Ascending aorta (tissue), 2 donors: Measurements from ENCODE around the gene FUZ. TPM values are rescaled to one million over a fixed set of nuclear protein-coding genes. Genes with fewer than 3 reads are reported as not detected.

Experiments
- DNase-seq, 2 donors: peaks; one replicate each; pipeline ENCODE4 v3.0.0-alpha.2; 2019; ENCODE audit warnings: low spot score in 2 of 2
- H3K27ac ChIP-seq, 2 donors: fragments of 200-600 bp; sonication (generic); one replicate each; pipeline ENCODE4 v1.5.1; 2016 to 2017; ENCODE audit warnings: mild to moderate bottlenecking in 1 of 2
- H3K27me3 ChIP-seq: fragments of 200-600 bp; sonication (generic); one replicate; pipeline ENCODE4 v1.5.1; 2017
- H3K36me3 ChIP-seq, 2 donors: fragments of 200-600 bp; sonication (generic); one replicate each; pipeline ENCODE4 v1.5.1; 2016
- H3K4me1 ChIP-seq, 2 donors: fragments of 200-600 bp; sonication (generic); one replicate each; pipeline ENCODE4 v1.5.1; 2016 to 2017; ENCODE audit warnings: mild to moderate bottlenecking in 1 of 2
- H3K4me3 ChIP-seq, 2 donors: fragments of 200-600 bp; sonication (generic); one replicate each; pipeline ENCODE4 v1.5.1; 2016 to 2017; ENCODE audit warnings: mild to moderate bottlenecking in 1 of 2
- H3K9me3 ChIP-seq, 2 donors: fragments of 200-600 bp; sonication (generic); one replicate each; pipeline ENCODE4 v1.5.1; 2016
- CTCF ChIP-seq, 3 experiments: fragments of 200-600 bp in 2 of 3; fragments of 450-650 bp in 1 of 3; sonication (generic) in 2 of 3; IDR thresholded peaks; one replicate each; pipeline ENCODE4 v1.5.1; 2016 to 2019; ENCODE audit warnings: antibody characterized with exemption in 3 of 3, mild to moderate bottlenecking in 1 of 3, moderate library complexity in 1 of 3
- intact Hi-C: fragments of 100-400 bp; cut with DNase I; formaldehyde crosslinking; loops from one replicate; pipeline ENCODE4 v1.15.1; 2023
- total RNA-seq: library from RNA; depleted of rRNA; stranded (reverse); fragments of >200 nt; gene quantifications from one replicate; pipeline ENCODE4 v1.1.0, GENCODE V29; 2016

FUZ gene
- total RNA-seq, 1 donor from 2014 or later, result 22.1 TPM

GRCh38 chr19:49817964-49818648 lies 5.0 kb upstream of the FUZ start, which contains the start of gene MED25:
Gene MED25, plus strand, starts transcription at chr19:49818289. Its CDS starts 53 bp downstream, at chr19:49818342.
- no peaks in the 10 kb centered on the region for H3K9me3 ChIP-seq
- H3K4me1 ChIP-seq, result peaks cover 0 to 24% of the 10 kb centered on the region in 2 donors
- TF ChIP-seq CTCF (IDR thresholded peaks at IDR 0.05), result peak; percentile 29 to 89 (median 33)
- H3K4me3 ChIP-seq, result peak within 1 kb of the TSS; percentile 78 to 85
- H3K27ac ChIP-seq, result peak within 1 kb of the TSS; percentile 93 to 97
- H3K27me3 ChIP-seq, result no peaks in the 10 kb centered on the region
- DNase-seq, result peak; percentile 30 to 92
- intact Hi-C loops, result loop anchor here (1.0 to 2.0 kb wide), 3 partner anchors 32 to 141 kb away; partner anchors contain the start of gene PRMT1
- H3K36me3 ChIP-seq, result peaks cover 0 to 8% of the 10 kb centered on the region in 2 donors

DNA sequence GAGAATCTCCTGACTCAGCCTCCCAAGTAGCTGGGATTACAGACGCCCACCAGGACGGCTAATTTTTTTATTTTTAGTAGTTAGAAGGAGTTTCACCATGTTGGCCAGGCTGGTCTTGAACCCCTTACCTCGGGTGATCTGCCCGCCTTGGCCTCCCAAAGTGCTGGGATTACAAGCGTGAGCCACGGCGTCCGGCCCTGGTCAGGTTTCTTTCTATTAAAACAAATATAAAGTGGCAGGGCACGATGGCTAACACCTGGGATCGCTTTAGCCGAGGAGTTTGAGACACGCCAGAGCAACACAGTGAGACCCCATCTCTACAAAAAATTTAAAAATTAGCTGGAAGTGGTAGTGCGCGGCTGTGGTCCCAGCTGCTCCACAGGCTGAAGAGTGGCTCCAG lies 3.5 kb upstream of the FUZ start:
- Histone ChIP-seq H3K36me3 (no peaks in the 10 kb centered on the region), H3K27me3 (no peaks in the 10 kb centered on the region), H3K27ac (peak overlapping the region; percentile 93 to 97), H3K4me3 (peak overlapping the region; percentile 78 to 85), H3K9me3 (no peaks in the 10 kb centered on the region), H3K4me1 (peaks cover 0 to 24% of the 10 kb centered on the region in 2 donors)
- intact Hi-C loops, result no loop called here
- no peak for DNase-seq
- TF ChIP-seq CTCF (IDR thresholded peaks at IDR 0.05), result no peak

- TF ChIP-seq CTCF (IDR thresholded peaks at IDR 0.05), result no peak
- H3K4me1 ChIP-seq, result peaks cover 6 to 26% of the 10 kb centered on the region in 2 donors
- intact Hi-C loops, result no loop called here
- H3K36me3 ChIP-seq, result no peaks in the 10 kb centered on the region
- no peak for DNase-seq
- H3K27ac ChIP-seq, result peak overlapping the region; percentile 70 to 83
- no peaks in the 10 kb centered on the region for H3K9me3 ChIP-seq
- H3K27me3 ChIP-seq, result no peaks in the 10 kb centered on the region
- H3K4me3 ChIP-seq, result peak overlapping the region; percentile 55 to 73
Observed at GRCh38 chr19:49814010-49814409, 918 bp upstream of the FUZ start.

GRCh38 chr19:49812452-49812996 lies 568 bp downstream of the FUZ start:
- Histone ChIP-seq H3K27me3 (no peaks in the 10 kb centered on the region), H3K9me3 (no peaks in the 10 kb centered on the region), H3K4me1 (peaks cover 6 to 25% of the 10 kb centered on the region in 2 donors), H3K4me3 (peak overlapping the region; percentile 55 to 73), H3K36me3 (no peaks in the 10 kb centered on the region), H3K27ac (peak overlapping the region; percentile 70 to 83)
- TF ChIP-seq CTCF (IDR thresholded peaks at IDR 0.05), result no peak
- no peak for DNase-seq
- intact Hi-C loops, result no loop called here

DNA sequence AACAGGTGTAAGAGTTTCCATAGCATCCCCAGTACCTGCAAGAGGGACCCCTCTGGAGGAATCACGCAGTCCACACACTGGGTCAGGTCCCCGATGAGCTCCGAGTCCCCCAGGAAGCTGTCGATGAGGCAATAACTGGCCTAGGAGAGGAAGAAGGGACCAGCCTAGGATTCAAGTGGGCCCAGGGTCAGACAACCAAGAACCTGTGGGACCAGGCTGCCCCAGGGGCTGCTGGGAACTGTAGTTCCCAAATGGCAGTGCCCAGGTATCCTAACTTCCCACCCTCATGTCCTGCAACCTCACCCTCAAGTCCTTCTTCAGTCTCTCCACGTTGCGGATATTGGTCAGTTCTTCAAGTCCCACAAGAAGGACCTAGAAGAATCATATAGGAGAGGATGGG lies 1.8 kb downstream of the FUZ start:
- Histone ChIP-seq H3K27me3 (no peaks in the 10 kb centered on the region), H3K4me3 (no peak overlapping the region), H3K27ac (no peak overlapping the region), H3K4me1 (peaks cover 6 to 19% of the 10 kb centered on the region in 2 donors), H3K36me3 (peaks cover 0 to 4% of the 10 kb centered on the region in 2 donors), H3K9me3 (no peaks in the 10 kb centered on the region)
- no peak for TF ChIP-seq CTCF (IDR thresholded peaks at IDR 0.05)
- intact Hi-C loops, result no loop called here
- no peak for DNase-seq
